ENCODE results near the gene C12orf42.

C12orf42 gene

DNA sequence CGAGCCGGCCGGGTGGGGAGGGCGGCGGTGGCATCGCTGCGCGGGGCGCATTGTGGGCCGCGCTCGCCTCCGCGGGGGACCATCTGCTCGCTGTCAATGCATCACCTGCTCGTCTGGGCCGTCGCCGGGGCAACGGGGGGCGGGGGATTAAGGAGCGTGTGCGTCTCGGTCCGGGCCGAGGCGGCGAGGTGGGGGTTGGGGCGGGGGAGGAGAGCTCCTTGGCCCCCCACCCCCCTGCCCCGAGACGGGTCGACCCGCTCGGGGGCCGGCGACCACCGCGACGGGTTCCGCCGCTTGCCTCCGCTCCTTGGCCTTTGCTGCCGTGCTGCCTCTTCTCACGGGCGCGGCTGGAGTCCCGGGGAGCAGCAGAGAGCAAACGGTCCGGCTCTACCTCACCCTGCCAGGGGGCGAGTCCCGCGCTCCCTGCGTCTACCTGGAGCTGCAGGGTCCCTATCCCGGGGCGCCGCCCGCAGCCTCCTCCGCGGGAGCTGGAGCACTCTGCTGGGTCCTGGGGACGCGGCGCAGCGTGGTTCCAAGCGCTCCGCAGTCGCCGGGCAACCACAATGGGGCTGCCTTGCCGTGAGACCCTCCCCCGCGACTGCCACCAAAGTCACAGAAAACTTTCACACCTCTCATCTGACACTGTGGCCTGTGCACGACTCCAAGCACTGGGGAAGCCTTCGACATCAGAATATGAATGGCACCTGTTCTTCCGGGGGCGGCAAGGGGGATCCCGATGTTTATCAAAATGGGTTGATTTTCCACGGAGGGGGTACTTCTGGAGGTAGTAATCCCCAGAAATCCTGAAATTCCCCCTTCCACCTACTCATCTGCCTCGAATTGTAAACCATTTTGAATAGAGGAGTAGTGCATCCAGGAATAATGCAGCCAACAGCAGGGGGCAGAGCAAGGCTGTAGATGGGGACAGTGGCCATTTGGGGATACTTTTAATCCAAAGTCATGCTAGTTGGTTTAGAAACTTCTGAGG lies at the start of gene C12orf42:
Gene C12orf42 (minus strand): TSS at position 500 of the 988 bp plus-strand sequence. CDS start 17,542 bp downstream, outside the sequence.
- DNase-seq: peak; percentile 11 to 42

DNA sequence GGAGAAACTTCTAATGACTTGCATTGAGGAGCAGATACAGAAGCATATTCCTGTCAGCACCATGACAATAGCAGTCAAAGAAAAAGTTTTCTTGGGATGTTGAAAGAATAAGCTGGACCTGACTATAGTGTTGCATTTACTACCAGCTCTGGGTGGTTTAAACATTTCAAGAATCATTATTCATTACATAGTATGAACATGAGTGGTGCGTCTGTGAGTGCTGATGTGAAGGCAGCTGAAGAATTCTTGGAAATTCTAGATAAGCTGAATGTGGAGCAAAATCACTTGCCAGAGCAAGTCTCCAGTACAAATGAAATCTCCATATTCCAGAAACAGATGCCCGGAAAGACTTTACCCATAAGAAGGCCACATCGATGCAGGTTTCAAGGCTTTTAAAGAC lies 46.3 kb upstream of the C12orf42 start:
- no peak for DNase-seq

- no peak for DNase-seq
These were observed 44.6 kb upstream of the C12orf42 start for GRCh38 chr12:103540319-103540718.

GRCh38 chr12:103538397-103538796 lies 42.6 kb upstream of the C12orf42 start:
- no peak for DNase-seq

DNA sequence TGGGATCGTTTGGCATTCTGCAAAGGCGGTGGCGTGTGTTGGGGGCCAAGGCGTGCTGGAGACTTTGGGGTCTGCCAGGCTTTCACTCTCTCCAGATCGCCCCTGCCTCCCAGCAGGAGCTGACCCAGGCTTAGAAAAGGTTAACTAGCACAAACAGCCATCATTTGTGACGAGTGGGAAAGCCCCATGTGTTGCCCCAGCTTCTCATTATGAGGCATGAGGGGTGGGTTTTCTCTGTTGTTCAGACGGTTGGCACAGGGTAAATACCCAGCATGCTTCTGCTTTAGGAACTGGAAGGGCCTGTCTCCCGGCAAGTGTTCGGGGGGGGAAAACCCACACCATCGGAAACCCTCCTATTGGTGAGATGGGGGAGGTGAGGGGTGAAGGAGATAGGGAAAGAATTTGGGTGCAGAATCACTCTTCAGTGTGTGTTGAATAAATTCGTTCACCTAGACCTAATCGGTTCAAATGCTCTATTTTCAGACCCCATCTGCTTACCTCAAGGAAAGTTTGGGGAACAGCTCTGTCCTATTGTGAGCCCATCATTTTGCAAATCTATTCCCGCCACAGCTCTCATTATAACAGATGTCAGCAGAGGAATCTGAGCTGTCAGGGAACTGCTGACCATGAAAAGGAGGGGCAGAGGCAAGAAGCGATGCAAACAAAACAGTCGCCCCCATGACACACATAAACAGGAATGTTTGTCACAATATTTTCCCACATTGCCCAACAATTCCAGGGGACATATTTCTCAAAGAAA lies 34.7 kb upstream of the C12orf42 start:
- no peak for DNase-seq

DNA sequence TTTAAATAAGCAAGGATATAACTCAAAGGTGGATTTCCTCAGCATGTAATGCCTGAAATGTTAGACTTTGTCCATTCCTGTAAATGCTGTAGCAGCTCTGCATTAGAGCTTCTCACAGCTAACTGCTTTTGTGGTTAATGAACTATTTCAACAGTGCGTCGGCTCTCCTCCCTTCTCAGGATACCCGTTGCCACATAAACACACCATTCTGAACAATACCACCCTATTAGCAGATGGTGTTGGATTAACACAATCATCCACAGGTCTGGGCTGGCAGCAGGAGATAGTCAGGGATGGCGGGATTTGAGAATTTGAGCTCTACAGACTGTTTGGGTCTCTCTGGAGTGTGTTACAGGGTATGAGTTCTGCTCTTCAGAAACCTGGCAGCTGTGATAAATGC lies 33.5 kb upstream of the C12orf42 start:
- no peak for DNase-seq

GRCh38 chr12:103524238-103524875 lies 28.6 kb upstream of the C12orf42 start:
- no peak for DNase-seq

DNA sequence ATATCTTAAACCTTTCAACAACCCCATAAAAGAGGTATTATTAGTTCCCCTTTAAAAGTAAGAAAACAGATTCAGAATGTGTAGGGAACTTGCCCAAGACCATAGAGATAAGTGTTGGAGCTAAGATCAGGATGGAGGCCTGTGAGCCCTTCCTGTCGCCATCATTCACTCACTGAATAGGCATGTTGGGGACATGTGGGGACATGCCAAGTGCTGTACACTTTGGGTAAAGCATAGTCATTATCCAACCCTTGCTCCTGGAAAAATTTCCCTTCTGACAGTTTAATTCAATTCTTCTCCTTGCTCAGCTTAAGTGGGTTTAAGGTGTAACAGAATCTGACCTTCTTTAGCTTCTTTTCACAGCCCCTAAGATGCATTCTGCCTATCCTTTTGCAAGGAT lies 28.0 kb upstream of the C12orf42 start:
- DNase-seq: no peak

DNA sequence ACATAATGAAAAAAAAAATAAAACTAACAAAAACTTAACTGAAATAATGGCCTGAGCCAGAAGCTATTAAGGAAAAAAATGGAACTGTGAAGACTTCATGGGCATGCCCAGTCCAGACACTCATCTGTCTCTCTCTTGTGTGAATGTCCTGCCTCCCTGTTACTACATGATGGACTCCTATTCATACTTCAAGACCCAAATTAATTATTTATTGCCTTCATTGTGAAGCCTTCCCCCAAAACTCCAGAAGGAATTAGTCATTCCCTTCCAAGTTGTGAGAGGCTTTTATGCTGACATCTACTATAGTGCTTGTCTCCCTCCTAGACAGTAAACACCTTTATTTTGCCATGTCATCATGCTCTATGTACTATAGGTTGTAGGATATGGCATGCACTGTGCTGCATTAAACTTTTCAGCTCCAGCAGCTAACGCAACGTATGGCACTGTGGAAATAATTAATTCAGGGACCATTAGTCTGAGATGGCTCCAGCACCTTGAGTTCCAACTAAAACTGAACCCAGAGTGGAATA lies 25.0 kb upstream of the C12orf42 start:
- DNase-seq: no peak

- DNase-seq: no peak
These were observed 23.9 kb upstream of the C12orf42 start for GRCh38 chr12:103519632-103520031.

DNA sequence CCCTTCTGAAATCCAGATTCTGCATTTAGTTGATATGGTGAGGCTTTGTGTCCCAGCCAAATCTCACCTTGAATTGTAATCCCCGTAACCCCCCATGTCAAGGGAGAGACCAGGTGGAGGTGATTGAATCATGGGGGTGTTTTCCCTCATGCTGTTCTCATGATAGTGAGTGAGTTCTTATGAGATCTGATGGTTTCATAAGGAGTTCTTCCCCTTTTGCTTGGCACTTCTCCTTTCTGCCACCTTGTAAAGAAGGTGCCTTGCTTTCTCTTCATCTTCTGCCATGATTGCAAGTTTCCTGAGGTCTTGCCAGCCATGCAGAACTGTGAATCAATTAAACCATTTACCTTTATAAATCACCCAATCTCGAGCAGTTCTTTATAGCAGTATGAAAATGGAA lies 23.1 kb upstream of the C12orf42 start:
- DNase-seq: no peak

DNA sequence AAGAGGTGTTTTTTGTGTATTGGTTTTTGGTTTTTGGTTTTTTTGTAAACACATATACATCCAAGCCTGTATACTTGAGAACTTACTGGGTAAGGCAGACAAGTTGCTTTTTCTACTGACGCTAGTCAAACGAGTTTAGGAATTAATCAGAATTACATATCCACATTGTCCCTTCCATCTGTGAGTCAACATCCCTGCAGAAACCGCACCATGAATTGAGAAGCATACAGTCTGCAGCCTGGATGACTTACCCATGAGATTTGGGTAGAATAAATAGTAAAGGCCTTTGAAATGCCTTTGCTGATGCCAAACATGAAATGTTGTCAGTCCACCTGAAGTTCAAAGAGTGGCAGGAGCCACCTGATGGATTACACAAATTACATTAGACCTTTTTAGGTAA lies 21.4 kb upstream of the C12orf42 start:
- DNase-seq: no peak

DNA sequence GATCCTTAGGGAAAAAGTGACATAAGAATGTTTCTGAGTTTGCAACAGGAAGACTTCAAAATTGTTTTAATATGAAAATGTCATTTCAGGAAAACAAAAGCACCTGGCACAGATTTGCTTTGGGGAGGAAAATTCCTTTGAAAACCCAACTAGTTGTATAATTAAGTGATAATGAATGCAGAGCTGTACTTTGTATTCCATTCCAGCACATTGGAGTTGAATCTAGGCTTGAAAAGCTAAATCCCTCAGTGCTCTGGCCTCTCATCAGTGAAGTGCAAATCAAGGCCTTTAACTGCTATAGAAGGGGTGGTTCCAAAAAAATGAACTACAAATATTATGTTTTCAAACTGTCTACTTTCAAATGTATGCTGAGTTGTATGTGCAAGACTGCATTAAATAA lies 19.6 kb upstream of the C12orf42 start:
- no peak for DNase-seq

DNA sequence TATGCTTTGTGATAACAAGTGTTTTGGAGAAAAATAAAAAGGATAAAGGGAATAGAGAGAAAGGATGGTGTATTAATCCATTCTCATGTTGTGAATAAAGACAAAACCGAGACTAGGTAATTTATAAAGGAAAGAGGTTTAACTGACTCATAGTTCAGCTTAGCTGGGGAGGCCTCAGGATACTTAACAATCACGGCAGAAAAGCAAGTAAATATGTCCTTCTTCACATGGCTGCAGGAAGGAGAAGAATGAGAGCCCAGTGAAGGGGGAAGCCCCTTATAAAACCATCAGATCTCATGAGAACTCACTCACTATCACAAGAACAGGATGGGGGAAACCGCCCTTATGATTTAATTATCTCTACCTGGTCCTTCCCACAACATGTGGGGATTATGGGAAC lies 18.1 kb upstream of the C12orf42 start:
- no peak for DNase-seq

DNA sequence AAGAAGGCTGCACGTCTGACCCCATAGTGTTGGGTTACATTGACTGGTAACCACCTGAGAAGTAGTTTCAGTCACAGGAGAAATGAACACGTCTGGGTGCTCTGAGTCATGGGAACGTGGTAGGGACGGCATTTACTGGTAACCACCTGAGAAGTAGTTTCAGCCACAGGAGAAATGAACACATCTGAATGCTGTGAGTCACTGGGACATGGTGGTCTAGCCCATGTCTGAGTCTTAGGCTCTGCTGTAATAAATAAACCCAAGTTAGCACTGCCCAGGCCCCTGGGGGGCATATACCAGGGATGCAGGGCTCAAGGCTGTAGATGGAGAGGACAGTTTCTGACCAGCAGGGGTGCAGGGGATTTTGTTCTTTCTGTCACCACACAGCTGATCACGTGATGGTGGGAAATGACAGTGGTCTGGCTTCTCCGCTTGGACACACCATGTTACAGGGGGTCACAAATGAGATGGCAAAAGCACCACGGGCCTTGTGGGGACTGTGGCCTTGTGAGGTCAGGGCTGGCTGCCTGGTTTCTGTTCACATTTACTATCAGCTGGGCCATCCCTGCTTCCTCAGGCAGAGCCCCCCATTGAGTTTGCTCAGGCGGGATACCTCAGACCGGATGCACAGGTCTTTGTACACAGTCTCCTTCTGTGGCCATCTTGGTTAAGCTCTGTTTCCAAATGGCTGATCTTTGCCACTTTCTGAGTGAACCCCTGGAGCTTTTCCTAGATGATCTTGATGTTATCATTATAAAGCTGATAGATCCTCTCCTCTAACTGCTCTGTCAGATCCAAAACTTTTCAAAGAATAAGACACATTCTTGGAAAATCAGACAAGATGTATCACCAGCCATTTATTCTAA lies 9.8 kb upstream of the C12orf42 start:
- no peak for DNase-seq

- no peak for DNase-seq
These were observed 8.8 kb upstream of the C12orf42 start for GRCh38 chr12:103504606-103505005.

DNA sequence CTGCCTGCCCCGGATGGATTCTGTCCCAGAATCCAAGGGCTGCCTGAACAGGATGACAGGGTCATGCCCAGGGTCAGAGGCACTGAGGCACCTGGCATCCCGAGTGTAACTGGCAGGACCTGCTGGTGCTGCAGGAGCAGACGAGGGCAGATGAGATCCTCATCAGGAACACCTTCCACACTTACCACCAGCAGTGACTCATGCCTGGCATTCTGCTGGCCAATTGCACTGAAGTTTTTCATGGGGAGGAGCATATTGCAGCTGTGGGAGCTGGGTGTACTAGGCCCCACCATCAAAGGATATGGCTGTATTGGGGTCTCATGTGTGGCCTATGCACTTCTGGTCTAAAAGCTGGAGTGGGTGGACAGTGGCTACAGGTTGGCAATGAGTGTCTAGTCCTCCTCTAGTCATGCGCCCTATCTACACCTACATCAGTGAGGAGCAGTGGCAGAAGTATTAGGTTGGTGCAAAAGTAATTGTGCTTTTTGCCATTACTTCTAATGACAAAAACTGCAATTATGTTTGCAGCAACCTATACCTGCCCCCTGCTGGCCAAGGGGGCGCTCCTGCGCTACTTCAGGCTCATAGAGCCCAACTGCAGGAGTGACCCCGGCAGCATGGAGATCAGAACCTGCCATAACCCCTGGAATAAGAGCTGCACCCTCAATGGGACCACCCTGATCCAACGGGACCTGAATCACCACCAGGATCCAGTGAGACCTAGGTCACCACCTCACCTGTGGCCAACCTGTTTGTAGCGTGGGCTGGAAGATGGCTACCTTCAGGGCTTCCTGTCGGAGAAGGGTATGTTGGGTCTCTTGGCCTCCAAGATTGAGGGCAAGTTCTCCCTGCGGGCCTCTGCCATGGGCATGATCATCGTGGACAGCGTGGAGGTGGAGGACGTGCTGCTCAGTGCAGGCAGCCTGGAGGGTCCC lies 8.0 kb upstream of the C12orf42 start:
- DNase-seq: peak in 1 of 2 experiments; percentile 30

GRCh38 chr12:103501447-103501846 lies 5.7 kb upstream of the C12orf42 start:
- no peak for DNase-seq

DNA sequence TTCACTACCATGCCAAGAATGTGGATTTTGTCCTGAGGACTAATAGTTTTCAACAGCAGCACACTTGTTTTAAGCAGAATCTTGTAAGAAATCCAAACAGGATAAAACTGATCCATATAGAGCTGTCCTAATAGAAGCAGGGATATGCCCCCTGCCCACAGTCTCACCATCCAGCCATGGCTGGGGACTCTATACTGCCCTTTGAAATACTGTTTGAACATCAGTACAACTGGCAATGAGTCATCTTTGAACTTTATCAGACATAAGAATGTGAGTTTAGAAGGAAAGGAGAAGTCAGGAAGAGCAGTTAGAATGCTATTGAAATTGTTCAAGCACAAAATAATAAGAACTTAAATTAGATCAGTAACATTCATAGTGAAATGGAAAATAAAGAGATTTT lies 3.8 kb upstream of the C12orf42 start:
- no peak for DNase-seq

DNA sequence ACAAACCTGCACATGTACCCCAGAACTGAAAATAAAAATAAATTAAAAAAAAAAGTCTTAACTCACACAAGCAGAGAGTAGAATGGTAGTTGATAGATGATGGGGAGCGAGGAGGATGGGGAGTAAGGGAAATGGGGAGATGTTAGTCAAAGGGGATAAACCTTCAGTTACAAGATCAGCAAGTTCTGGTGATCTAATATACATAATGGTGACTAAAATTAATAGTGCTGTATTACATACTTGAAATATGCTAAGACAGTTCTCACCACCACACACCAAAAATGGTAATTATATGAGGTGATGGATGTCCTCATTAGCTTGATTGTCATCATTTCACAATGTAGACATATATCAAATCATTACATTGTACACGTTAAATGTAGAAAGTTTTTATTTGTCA lies 3.2 kb upstream of the C12orf42 start:
- DNase-seq: no peak
